ENCODE results near the gene IL13RA1. TPM values are rescaled to one million over a fixed set of nuclear protein-coding genes. Genes with fewer than 3 reads are reported as not detected.

The IL13RA1 gene
- polyA plus RNA-seq, 3 donors = 48.8 to 74.6 (median 72.6) TPM

DNA sequence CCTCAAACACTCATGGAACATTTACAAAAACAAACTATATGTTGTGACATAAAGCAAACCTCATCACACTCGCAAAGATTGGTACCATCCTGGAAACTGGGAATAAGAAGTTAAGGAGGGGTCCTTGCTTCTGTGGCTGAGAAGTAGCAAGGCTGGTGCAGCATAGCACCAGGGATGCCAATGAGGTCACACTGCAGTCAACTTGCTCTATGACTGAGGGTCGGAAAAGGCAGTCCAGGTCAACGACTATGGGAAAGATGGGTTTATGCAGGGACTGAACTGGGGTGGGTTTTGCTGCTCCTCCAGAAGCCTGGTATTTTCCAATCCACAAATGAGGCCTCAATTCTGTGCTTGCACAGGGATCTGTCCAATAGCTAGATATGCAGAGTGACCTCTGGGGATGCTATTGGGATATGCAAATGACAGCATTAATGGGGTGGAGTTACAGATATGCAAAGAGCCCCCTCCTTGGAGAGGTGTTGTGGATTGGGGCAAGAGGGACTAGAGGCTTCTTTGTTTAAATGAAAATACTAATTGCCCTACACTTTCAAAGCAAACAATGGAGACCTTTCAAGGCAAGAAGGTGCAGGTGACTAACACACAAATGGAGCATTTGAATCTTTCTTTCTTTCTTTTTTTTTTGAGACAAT, 7.2 kb upstream of the IL13RA1 start:
- H3K27ac ChIP-seq (ENCODE audit: low read depth in 1 of 2, low read length in 2 of 2) = peak overlapping the region in 1 of 2 donors; percentile 56
- TF ChIP-seq, protein P1, sequence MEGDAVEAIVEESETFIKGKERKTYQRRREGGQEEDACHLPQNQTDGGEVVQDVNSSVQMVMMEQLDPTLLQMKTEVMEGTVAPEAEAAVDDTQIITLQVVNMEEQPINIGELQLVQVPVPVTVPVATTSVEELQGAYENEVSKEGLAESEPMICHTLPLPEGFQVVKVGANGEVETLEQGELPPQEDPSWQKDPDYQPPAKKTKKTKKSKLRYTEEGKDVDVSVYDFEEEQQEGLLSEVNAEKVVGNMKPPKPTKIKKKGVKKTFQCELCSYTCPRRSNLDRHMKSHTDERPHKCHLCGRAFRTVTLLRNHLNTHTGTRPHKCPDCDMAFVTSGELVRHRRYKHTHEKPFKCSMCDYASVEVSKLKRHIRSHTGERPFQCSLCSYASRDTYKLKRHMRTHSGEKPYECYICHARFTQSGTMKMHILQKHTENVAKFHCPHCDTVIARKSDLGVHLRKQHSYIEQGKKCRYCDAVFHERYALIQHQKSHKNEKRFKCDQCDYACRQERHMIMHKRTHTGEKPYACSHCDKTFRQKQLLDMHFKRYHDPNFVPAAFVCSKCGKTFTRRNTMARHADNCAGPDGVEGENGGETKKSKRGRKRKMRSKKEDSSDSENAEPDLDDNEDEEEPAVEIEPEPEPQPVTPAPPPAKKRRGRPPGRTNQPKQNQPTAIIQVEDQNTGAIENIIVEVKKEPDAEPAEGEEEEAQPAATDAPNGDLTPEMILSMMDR (IDR thresholded peaks at IDR 0.05) = no peak
- Mint-ChIP-seq H3K27ac (peak overlapping the region in 4 of 7 donors; percentile 8 to 40 (median 18)), H3K27me3 (ENCODE audit: low read depth in 3 of 3) (peaks cover 0 to 7% (median 0%) of the 10 kb centered on the region in 3 donors), H3K4me3 (no peak overlapping the region), H3K4me1 (peaks cover 73% of the 10 kb centered on the region), H3K36me3 (no peaks in the 10 kb centered on the region), H3K9me3 (peaks cover 0 to 16% (median 0%) of the 10 kb centered on the region in 7 donors)
- no peaks in the 10 kb centered on the region for H3K79me2 ChIP-seq (ENCODE audit: insufficient read depth, low read length)
- no CpG with 5 or more reads among the region's 3 CpGs for WGBS (ENCODE audit: insufficient coverage)
- no peak overlapping the region for H3K4me3 ChIP-seq (replicated peaks in 1 of 3; ENCODE audit: low read depth in 2 of 3, low read length in 3 of 3)
- peaks cover 83 to 84% of the 10 kb centered on the region in 2 donors for H3K4me1 ChIP-seq (ENCODE audit: control insufficient read depth in 1 of 2, insufficient read depth in 2 of 2, low read length in 2 of 2)
- no peaks in the 10 kb centered on the region for H3K27me3 ChIP-seq (ENCODE audit: control insufficient read depth in 2 of 2, insufficient read depth in 2 of 2, low read length in 2 of 2)
- H3K9me3 ChIP-seq (replicated peaks in 1 of 2; ENCODE audit: control insufficient read depth in 1 of 2, insufficient read depth in 1 of 2, low read length in 2 of 2) = no peaks in the 10 kb centered on the region
- H3K4me2 ChIP-seq (replicated peaks; ENCODE audit: extremely low read depth, low read length, poor library complexity, severe bottlenecking) = no peak overlapping the region
- H4K20me1 ChIP-seq (ENCODE audit: insufficient read depth, low read length) = no peaks in the 10 kb centered on the region
- no peak overlapping the region for H3K9ac ChIP-seq (ENCODE audit: insufficient read depth, low read length, poor library complexity, severe bottlenecking)
- no peak for DNase-seq
- no peak overlapping the region for H2AFZ ChIP-seq (ENCODE audit: insufficient read depth, low read depth, low read length, poor library complexity, severe bottlenecking)
- H3K36me3 ChIP-seq (replicated peaks in 1 of 2; ENCODE audit: control insufficient read depth in 1 of 2, insufficient read depth in 2 of 2, low read length in 2 of 2) = no peaks in the 10 kb centered on the region
- intact Hi-C loops (cut with micrococcal nuclease) = no loop called here

DNA sequence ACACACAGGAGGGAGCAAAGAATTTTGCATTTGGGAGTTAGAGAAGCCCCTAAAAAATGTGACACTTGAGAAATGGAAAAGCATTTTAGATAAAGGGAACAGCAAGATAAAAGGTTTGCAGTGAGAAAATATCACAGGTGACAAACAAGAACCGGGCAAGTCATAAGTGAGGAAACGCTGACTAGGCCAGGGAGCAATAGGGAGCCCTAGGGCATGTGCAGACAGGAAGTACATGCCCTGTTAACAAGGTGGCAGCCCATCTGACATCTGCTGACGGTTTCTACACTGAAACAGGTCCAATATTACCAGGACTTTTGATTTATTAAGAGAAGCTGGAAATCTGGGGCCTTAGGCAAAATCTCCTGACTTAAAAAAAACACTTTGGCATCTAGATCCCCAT, 4.0 kb upstream of the IL13RA1 start:
- no peak overlapping the region for H2AFZ ChIP-seq (ENCODE audit: insufficient read depth, low read depth, low read length, poor library complexity, severe bottlenecking)
- H3K9me3 ChIP-seq (replicated peaks in 1 of 2; ENCODE audit: control insufficient read depth in 1 of 2, insufficient read depth in 1 of 2, low read length in 2 of 2) = no peaks in the 10 kb centered on the region
- H3K27ac ChIP-seq (ENCODE audit: low read depth in 1 of 2, low read length in 2 of 2) = no peak overlapping the region
- H3K36me3 Mint-ChIP-seq = no peaks in the 10 kb centered on the region
- H3K36me3 ChIP-seq (replicated peaks in 1 of 2; ENCODE audit: control insufficient read depth in 1 of 2, insufficient read depth in 2 of 2, low read length in 2 of 2) = no peaks in the 10 kb centered on the region
- TF ChIP-seq, protein P1 (IDR thresholded peaks at IDR 0.05) = no peak
- no peak overlapping the region for H3K9ac ChIP-seq (ENCODE audit: insufficient read depth, low read length, poor library complexity, severe bottlenecking)
- intact Hi-C loops (cut with micrococcal nuclease) = no loop called here
- H4K20me1 ChIP-seq (ENCODE audit: insufficient read depth, low read length) = no peaks in the 10 kb centered on the region
- no peaks in the 10 kb centered on the region for H3K27me3 ChIP-seq (ENCODE audit: control insufficient read depth in 2 of 2, insufficient read depth in 2 of 2, low read length in 2 of 2)
- peaks cover 0 to 10% (median 0%) of the 10 kb centered on the region in 7 donors for H3K9me3 Mint-ChIP-seq
- H3K4me3 ChIP-seq (replicated peaks in 1 of 3; ENCODE audit: low read depth in 2 of 3, low read length in 3 of 3) = no peak overlapping the region
- DNase-seq = peak in 2 of 3 donors; percentile 38 to 53
- H3K4me1 ChIP-seq (ENCODE audit: control insufficient read depth in 1 of 2, insufficient read depth in 2 of 2, low read length in 2 of 2) = peaks cover 79 to 81% of the 10 kb centered on the region in 2 donors
- WGBS (ENCODE audit: insufficient coverage) = no CpG with 5 or more reads among the region's 3 CpGs
- no peak overlapping the region for H3K4me3 Mint-ChIP-seq
- H3K4me2 ChIP-seq (replicated peaks; ENCODE audit: extremely low read depth, low read length, poor library complexity, severe bottlenecking) = no peak overlapping the region
- H3K4me1 Mint-ChIP-seq = peaks cover 77% of the 10 kb centered on the region
- peak overlapping the region in 5 of 7 donors; percentile 44 to 90 (median 84) for H3K27ac Mint-ChIP-seq
- H3K27me3 Mint-ChIP-seq (ENCODE audit: low read depth in 3 of 3) = peaks cover 0 to 7% (median 0%) of the 10 kb centered on the region in 3 donors
- H3K79me2 ChIP-seq (ENCODE audit: insufficient read depth, low read length) = peaks cover 8% of the 10 kb centered on the region
